ENCODE data around the gene PYGO2.

The PYGO2 gene

DNA sequence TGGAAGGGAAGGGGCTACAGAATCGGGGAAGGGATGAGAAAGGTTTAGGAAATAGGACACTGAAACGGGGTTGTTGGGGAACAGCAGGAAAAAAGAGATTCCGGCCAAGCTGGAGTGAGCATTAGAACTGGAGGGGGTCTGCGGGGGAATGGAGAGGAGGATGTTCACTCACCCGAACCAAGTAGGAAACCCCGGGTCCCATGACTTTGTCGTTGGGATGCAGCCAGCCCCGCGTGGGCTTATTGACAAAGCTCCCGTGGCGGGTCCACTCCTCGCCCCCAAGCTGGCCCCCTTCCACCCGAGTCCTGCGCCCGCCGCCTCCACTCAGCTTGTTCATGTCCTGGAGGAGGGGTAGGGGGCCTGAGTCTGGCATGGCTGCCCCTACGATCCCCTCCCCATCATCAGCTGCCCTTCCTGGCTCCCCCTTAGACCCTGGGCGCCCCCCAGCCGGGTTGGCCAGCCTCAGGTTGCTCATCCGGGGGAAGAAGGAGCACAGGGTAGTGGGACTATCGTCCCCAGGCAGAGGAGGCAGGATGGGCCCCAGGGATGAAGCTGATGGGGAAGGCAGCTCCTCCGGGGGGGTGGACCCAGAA is 8.4 kb upstream of the PYGO2 start:
- TF ChIP-seq ZFX (IDR thresholded peaks at IDR 0.05), result no peak
- TF ChIP-seq, protein P1, sequence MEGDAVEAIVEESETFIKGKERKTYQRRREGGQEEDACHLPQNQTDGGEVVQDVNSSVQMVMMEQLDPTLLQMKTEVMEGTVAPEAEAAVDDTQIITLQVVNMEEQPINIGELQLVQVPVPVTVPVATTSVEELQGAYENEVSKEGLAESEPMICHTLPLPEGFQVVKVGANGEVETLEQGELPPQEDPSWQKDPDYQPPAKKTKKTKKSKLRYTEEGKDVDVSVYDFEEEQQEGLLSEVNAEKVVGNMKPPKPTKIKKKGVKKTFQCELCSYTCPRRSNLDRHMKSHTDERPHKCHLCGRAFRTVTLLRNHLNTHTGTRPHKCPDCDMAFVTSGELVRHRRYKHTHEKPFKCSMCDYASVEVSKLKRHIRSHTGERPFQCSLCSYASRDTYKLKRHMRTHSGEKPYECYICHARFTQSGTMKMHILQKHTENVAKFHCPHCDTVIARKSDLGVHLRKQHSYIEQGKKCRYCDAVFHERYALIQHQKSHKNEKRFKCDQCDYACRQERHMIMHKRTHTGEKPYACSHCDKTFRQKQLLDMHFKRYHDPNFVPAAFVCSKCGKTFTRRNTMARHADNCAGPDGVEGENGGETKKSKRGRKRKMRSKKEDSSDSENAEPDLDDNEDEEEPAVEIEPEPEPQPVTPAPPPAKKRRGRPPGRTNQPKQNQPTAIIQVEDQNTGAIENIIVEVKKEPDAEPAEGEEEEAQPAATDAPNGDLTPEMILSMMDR (conservative IDR thresholded peaks at IDR 0.05), result no peak
- peak overlapping the region; percentile 84 for H3K27ac ChIP-seq

DNA sequence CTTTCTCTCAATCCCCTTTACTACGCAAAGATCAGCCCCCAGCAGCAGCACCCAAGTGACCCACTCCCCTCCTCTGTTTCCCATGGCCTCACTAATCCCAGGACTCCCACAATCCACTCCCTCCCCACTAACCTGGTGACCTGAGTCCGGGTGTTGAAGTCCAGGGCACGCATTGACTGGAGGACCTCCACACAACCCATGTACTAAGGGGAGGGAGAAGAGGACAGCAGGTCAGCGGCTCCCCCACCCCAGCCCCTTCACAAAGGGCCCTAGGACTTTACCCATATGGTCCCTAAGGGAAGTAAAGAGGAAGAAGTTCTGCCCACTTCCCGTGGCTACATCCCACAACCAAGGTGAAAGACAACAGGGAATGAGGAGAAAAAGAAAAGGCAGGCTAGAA is 7.7 kb upstream of the PYGO2 start:
- H3K27ac ChIP-seq, result peak overlapping the region; percentile 7; the same call in 1 of the 2 replicates
- TF ChIP-seq, protein P1 (conservative IDR thresholded peaks at IDR 0.05), result no peak
- TF ChIP-seq ZFX (IDR thresholded peaks at IDR 0.05), result no peak

DNA sequence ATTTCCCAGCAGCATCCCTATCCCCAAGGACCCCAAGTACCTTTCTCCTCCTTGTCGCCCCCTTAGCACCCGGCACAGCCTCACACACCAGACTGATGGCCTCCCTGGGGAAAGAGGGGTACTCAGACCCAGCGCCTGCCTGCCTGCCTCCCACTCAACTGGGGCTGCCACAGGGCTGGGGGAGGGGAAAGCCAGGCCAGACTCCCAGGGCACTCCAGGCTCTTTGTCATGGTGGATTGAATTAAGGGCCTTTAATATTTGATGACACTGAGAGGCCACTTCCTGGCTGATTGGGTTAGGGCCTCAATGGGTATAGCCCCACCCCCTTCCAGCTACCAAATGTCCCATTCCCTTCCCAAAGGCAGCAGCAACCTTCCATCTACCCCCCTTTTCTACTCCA is 7.1 kb upstream of the PYGO2 start:
- no peak overlapping the region for H3K27ac ChIP-seq
- TF ChIP-seq ZFX (IDR thresholded peaks at IDR 0.05), result no peak
- TF ChIP-seq, protein P1 (conservative IDR thresholded peaks at IDR 0.05), result no peak

DNA sequence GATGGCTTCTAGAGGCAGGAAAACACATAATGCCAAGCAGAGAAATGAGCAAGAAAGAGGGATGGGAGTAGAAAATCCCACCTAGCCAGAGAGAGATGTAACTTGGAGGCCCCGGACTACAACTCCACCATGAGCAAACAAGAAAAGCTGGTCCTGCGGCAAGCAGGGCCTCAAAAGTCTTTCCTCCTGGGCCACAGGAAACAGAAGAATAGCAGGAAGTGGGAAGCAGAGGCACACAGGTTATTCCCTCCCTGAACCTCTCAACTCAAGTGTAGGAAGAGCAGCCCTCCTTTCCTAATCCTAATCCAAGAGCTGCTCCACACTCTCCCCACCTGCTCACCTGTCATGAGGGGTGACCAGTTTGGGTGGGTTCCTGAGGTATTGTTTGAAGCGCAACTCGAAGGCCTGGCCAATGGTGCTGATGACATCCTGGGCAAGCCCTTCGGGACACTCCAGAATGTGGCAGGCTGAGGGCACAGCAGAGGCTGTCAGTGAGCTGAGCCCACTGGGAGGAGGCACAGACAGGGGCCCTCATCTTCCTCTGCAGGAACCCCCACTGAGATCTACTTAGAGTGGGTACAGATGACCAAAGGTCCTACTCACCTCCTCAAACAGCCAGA is 5.9 kb upstream of the PYGO2 start:
- TF ChIP-seq, protein P1 (conservative IDR thresholded peaks at IDR 0.05), result no peak
- TF ChIP-seq ZFX (IDR thresholded peaks at IDR 0.05), result no peak
- H3K27ac ChIP-seq, result peak overlapping the region; percentile 14; the same call in 1 of the 2 replicates

GRCh38 chr1:154966111-154966510 is 4.5 kb upstream of the PYGO2 start:
- H3K27ac ChIP-seq, result no peak overlapping the region
- TF ChIP-seq ZFX (IDR thresholded peaks at IDR 0.05), result no peak
- TF ChIP-seq, protein P1 (conservative IDR thresholded peaks at IDR 0.05), result no peak

DNA sequence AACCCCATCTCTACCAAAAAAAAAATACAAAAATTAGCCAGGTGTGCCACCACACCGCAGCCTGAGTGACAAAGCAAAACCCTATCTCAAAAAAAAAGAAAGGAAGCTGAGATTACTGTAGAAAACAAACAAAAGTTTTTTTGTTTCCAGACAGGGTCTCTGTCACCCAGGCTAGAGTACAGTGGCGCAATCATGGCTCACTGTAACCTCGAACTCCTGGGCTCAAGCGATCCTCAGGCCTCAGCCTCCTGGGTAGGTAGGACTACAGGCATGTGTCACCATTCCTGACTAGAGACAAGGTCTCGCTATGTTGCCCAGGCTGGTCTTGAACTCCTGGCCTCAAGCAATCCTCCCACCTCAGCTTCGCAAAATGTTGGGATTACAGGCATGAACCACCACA is 2.8 kb upstream of the PYGO2 start:
- TF ChIP-seq, protein P1 (conservative IDR thresholded peaks at IDR 0.05), result no peak
- no peak for TF ChIP-seq ZFX (IDR thresholded peaks at IDR 0.05)
- H3K27ac ChIP-seq, result no peak overlapping the region

GRCh38 chr1:154963643-154964042 is 2.1 kb upstream of the PYGO2 start:
- no peak for TF ChIP-seq ZFX (IDR thresholded peaks at IDR 0.05)
- TF ChIP-seq, protein P1 (conservative IDR thresholded peaks at IDR 0.05), result no peak
- no peak overlapping the region for H3K27ac ChIP-seq
